HepG2 (cell line): Measurements from ENCODE around the gene PPP4R2. TPM values are rescaled to one million over a fixed set of nuclear protein-coding genes. Genes with fewer than 3 reads are reported as not detected.

Experiments used
- ARID5B ChIP-seq: IDR thresholded peaks from 2 replicates; pipeline ENCODE4 v1.4.0; 2020; ENCODE audit warnings: mild to moderate bottlenecking, missing genetic modification reagents
- GATAD1 ChIP-seq: IDR thresholded peaks from 2 replicates; pipeline ENCODE4 v1.6.1; 2016; ENCODE audit warnings: missing genetic modification reagents, missing compliant biosample characterization
- PCBP2 ChIP-seq: fragments of 200-400 bp; formaldehyde crosslinking; optimal IDR thresholded peaks from 2 replicates; pipeline ENCODE3; 2018; ENCODE audit warnings: low read length, low read depth; ENCODE audit not compliant: poor library complexity, severe bottlenecking
- SIX4 ChIP-seq: sonication (generic); formaldehyde crosslinking; IDR thresholded peaks from 2 replicates; pipeline ENCODE4 v1.4.0; 2020; ENCODE audit warnings: missing genetic modification reagents
- SMAD1 ChIP-seq: sonication (generic); formaldehyde crosslinking; IDR thresholded peaks from 2 replicates; pipeline ENCODE4 v1.4.0; 2020; ENCODE audit warnings: missing genetic modification reagents, low read depth, mild to moderate bottlenecking, borderline replicate concordance
- ZBTB49 ChIP-seq: sonication (generic); formaldehyde crosslinking; IDR thresholded peaks from 2 replicates; pipeline ENCODE4 v1.4.0; 2020; ENCODE audit warnings: missing genetic modification reagents, borderline replicate concordance
- ZKSCAN1 ChIP-seq: fragments of 150-350 bp; IDR thresholded peaks from 2 replicates; pipeline ENCODE4 v1.6.1; 2014; ENCODE audit warnings: low read length
- ZNF232 ChIP-seq: sonication (generic); formaldehyde crosslinking; IDR thresholded peaks from 2 replicates; pipeline ENCODE4 v1.4.0; 2020; ENCODE audit warnings: missing genetic modification reagents, borderline replicate concordance
- ZNF296 ChIP-seq: sonication (generic); formaldehyde crosslinking; conservative IDR thresholded peaks from 2 replicates; pipeline ENCODE4 v1.5.0; 2020; ENCODE audit warnings: mild to moderate bottlenecking, missing genetic modification reagents
- ZNF576 ChIP-seq: sonication (generic); formaldehyde crosslinking; IDR thresholded peaks from 2 replicates; pipeline ENCODE4 v1.4.0; 2020; ENCODE audit warnings: mild to moderate bottlenecking, missing genetic modification reagents
- ZNF780A ChIP-seq: sonication (generic); formaldehyde crosslinking; IDR thresholded peaks from 2 replicates; pipeline ENCODE4 v1.8.0; 2022; ENCODE audit warnings: mild to moderate bottlenecking, missing genetic modification reagents, moderate library complexity
- ZNF800 ChIP-seq: sonication (generic); formaldehyde crosslinking; IDR thresholded peaks from 2 replicates; pipeline ENCODE4 v1.4.0; 2020; ENCODE audit warnings: missing genetic modification reagents
- ZSCAN5A ChIP-seq: sonication (generic); formaldehyde crosslinking; IDR thresholded peaks from 2 replicates; pipeline ENCODE4 v1.8.0; 2022; ENCODE audit warnings: mild to moderate bottlenecking, missing genetic modification reagents, borderline replicate concordance
- polyA plus RNA-seq, 8 experiments: library from polyadenylated mRNA; depleted of rRNA in 3 of 8; stranded (reverse) in 7 of 8; unstranded in 1 of 8; fragments of >200 nt; fragmentation: Illumina TruSeq in 4 of 8; extraction: Trizol in 4 of 8; gene quantifications; 2 replicates each; pipeline versions ENCODE4 v1.2.1 to v1.2.3, GENCODE V29; 2011 to 2016; ENCODE audit warnings: low read depth in 4 of 8, missing spikeins in 1 of 8, mixed read lengths in 1 of 8; ENCODE audit not compliant: insufficient read depth in 1 of 8
- total RNA-seq, 5 experiments: library from RNA; depleted of rRNA; stranded (reverse); fragments of >200 nt; fragmentation: Illumina TruSeq; extraction: Trizol; gene quantifications; 2 replicates each; pipeline ENCODE4 v1.2.3, GENCODE V29; 2016; ENCODE audit warnings: low read depth in 1 of 5
- TF ChIP-seq, protein P1 (sequence below): sonication (generic); formaldehyde crosslinking; IDR thresholded peaks from 2 replicates; pipeline ENCODE4 v1.8.1; 2023; ENCODE audit warnings: missing genetic modification reagents, inconsistent platforms, borderline replicate concordance

PPP4R2 gene
- total and polyA plus RNA-seq, 2 of the 13 experiments (the other 11 are each of a cell fraction or from before 2014, with no cell fraction given), result 22.3 to 161 TPM

GRCh38 chr3:72996473-72997333 lies at the start of gene PPP4R2 (continued):
- TF ChIP-seq ZBTB49 (CRISPR knock-in tag), result no peak
- TF ChIP-seq ZNF780A (CRISPR knock-in tag), result no peak
- TF ChIP-seq ZKSCAN1, result no peak
- peak; percentile 35; the same call in 1 of the 2 replicates for TF ChIP-seq ZNF800 (CRISPR knock-in tag)
- TF ChIP-seq GATAD1 (CRISPR knock-in tag), result peak; percentile 30; the same call in 1 of the 2 replicates
- TF ChIP-seq PCBP2, result no peak
- TF ChIP-seq ZNF232, result no peak
- TF ChIP-seq SIX4, result no peak; the same call in 1 of the 2 replicates
- TF ChIP-seq ZNF296, result no peak
- peak; percentile 29; the same call in 1 of the 2 replicates for TF ChIP-seq ARID5B (CRISPR knock-in tag)
- TF ChIP-seq, protein P1, sequence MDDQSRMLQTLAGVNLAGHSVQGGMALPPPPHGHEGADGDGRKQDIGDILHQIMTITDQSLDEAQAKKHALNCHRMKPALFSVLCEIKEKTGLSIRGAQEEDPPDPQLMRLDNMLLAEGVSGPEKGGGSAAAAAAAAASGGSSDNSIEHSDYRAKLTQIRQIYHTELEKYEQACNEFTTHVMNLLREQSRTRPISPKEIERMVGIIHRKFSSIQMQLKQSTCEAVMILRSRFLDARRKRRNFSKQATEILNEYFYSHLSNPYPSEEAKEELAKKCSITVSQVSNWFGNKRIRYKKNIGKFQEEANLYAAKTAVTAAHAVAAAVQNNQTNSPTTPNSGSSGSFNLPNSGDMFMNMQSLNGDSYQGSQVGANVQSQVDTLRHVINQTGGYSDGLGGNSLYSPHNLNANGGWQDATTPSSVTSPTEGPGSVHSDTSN (CRISPR knock-in tag), result no peak
- peak; percentile 74; the same call in 1 of the 2 replicates for TF ChIP-seq SMAD1
- no peak for TF ChIP-seq ZNF576 (CRISPR knock-in tag)
- no peak for TF ChIP-seq ZSCAN5A (CRISPR knock-in tag)
